Prostate gland (tissue), 2 donors: Measurements from ENCODE around the gene IGF1R.

Experiments
- CTCF ChIP-seq, 4 experiments: fragments of 200-600 bp in 2 of 4; fragments of 450-650 bp in 2 of 4; sonication (generic) in 2 of 4; IDR thresholded peaks; 1 replicate in 3 of 4; 2 replicates in 1 of 4; pipeline ENCODE4 v1.5.1; 2016 to 2019; ENCODE audit warnings: antibody characterized with exemption in 4 of 4, mild to moderate bottlenecking in 2 of 4, moderate library complexity in 2 of 4
- POLR2A ChIP-seq: fragments of 450-650 bp; IDR thresholded peaks from one replicate; pipeline ENCODE4 v1.6.1; 2016; ENCODE audit warnings: antibody characterized with exemption, mild to moderate bottlenecking
- POLR2AphosphoS5 ChIP-seq: sonication (generic); formaldehyde crosslinking; IDR thresholded peaks from one replicate; pipeline ENCODE4 v1.6.1; 2017; ENCODE audit warnings: antibody characterized with exemption

GRCh38 chr15:98711810-98712209 lies 63.5 kb downstream of the IGF1R start:
- TF ChIP-seq CTCF (IDR thresholded peaks at IDR 0.05): no peak
- TF ChIP-seq POLR2A: no peak
- no peak for TF ChIP-seq POLR2AphosphoS5
